ENCODE data around the gene ADGRB3. TPM values are rescaled to one million over a fixed set of nuclear protein-coding genes. Genes with fewer than 3 reads are reported as not detected.

ADGRB3 gene
- total RNA-seq, 1 donor from 2014 or later: 1.5 TPM

GRCh38 chr6:68639211-68639610, 4.1 kb downstream of the ADGRB3 start:
- Histone ChIP-seq H3K4me3 (peak overlapping the region; percentile 47), H3K36me3 (no peaks in the 10 kb centered on the region), H3K4me1 (peaks cover 15% of the 10 kb centered on the region), H2AFZ (replicated peaks) (peak overlapping the region; percentile 60), H3K4me2 (peak overlapping the region; percentile 75), H4K20me1 (ENCODE audit: low read depth) (no peaks in the 10 kb centered on the region), H3K27me3 (peaks cover 70% of the 10 kb centered on the region), H3K9ac (no peak overlapping the region), H3F3A (ENCODE audit: low read depth) (peaks cover 11% of the 10 kb centered on the region), H3K27ac (no peak overlapping the region), H3K9me3 (ENCODE audit: low read depth) (no peaks in the 10 kb centered on the region), H3K79me2 (ENCODE audit: low read depth) (no peaks in the 10 kb centered on the region)
- peaks cover 2% of the 10 kb centered on the region for H3K36me3 Mint-ChIP-seq
- no peak overlapping the region for H3K27ac Mint-ChIP-seq
- DNase-seq (ENCODE audit: low spot score): peak; percentile 27
- H3K9me3 Mint-ChIP-seq: no peaks in the 10 kb centered on the region
- H3K4me3 Mint-ChIP-seq: no peak overlapping the region
- H3K27me3 Mint-ChIP-seq (ENCODE audit: insufficient read depth, low read depth): peaks cover 8% of the 10 kb centered on the region
- no peak for TF ChIP-seq CTCF (IDR thresholded peaks at IDR 0.05)
- TF ChIP-seq EZH2phosphoT487 (IDR thresholded peaks at IDR 0.05): no peak
- no peak for TF ChIP-seq EZH2 (IDR thresholded peaks at IDR 0.05)
- peaks cover 28% of the 10 kb centered on the region for H3K4me1 Mint-ChIP-seq

GRCh38 chr6:68639826-68640490, 4.9 kb downstream of the ADGRB3 start:
- H3K36me3 ChIP-seq: no peaks in the 10 kb centered on the region
- no peak overlapping the region for H3K9ac ChIP-seq
- peak overlapping the region; percentile 60 for H2AFZ ChIP-seq (replicated peaks)
- H3K27ac ChIP-seq: no peak overlapping the region
- Mint-ChIP-seq H3K4me1 (peaks cover 26% of the 10 kb centered on the region), H3K27ac (no peak overlapping the region), H3K9me3 (no peaks in the 10 kb centered on the region), H3K4me3 (no peak overlapping the region), H3K36me3 (peaks cover 2% of the 10 kb centered on the region), H3K27me3 (ENCODE audit: insufficient read depth, low read depth) (peaks cover 4% of the 10 kb centered on the region)
- TF ChIP-seq EZH2phosphoT487 (IDR thresholded peaks at IDR 0.05): no peak
- peak overlapping the region; percentile 75 for H3K4me2 ChIP-seq
- DNase-seq (ENCODE audit: low spot score): no peak
- no peaks in the 10 kb centered on the region for H4K20me1 ChIP-seq (ENCODE audit: low read depth)
- H3K79me2 ChIP-seq (ENCODE audit: low read depth): no peaks in the 10 kb centered on the region
- H3K4me3 ChIP-seq: peak overlapping the region; percentile 47
- peaks cover 14% of the 10 kb centered on the region for H3K4me1 ChIP-seq
- H3F3A ChIP-seq (ENCODE audit: low read depth): peaks cover 4% of the 10 kb centered on the region
- H3K27me3 ChIP-seq: peaks cover 63% of the 10 kb centered on the region
- no peaks in the 10 kb centered on the region for H3K9me3 ChIP-seq (ENCODE audit: low read depth)

- no peaks in the 10 kb centered on the region for H4K20me1 ChIP-seq (ENCODE audit: low read depth)
- TF ChIP-seq EZH2phosphoT487 (IDR thresholded peaks at IDR 0.05) (no peak), CTCF (IDR thresholded peaks at IDR 0.05) (no peak), EZH2 (IDR thresholded peaks at IDR 0.05) (no peak)
- Mint-ChIP-seq H3K9me3 (no peaks in the 10 kb centered on the region), H3K36me3 (peaks cover 2% of the 10 kb centered on the region), H3K27ac (no peak overlapping the region), H3K27me3 (ENCODE audit: insufficient read depth, low read depth) (peaks cover under 1% of the 10 kb centered on the region), H3K4me3 (peak overlapping the region; percentile 4), H3K4me1 (peaks cover 26% of the 10 kb centered on the region)
- H3F3A ChIP-seq (ENCODE audit: low read depth): peaks cover 1% of the 10 kb centered on the region
- H3K4me1 ChIP-seq: peaks cover 14% of the 10 kb centered on the region
- H3K9ac ChIP-seq: no peak overlapping the region
- peaks cover 59% of the 10 kb centered on the region for H3K27me3 ChIP-seq
- peak overlapping the region; percentile 47 for H3K4me3 ChIP-seq
- no peak overlapping the region for H3K27ac ChIP-seq
- H2AFZ ChIP-seq (replicated peaks): peak overlapping the region; percentile 60
- H3K4me2 ChIP-seq: peak overlapping the region; percentile 75
- no peaks in the 10 kb centered on the region for H3K36me3 ChIP-seq
- H3K9me3 ChIP-seq (ENCODE audit: low read depth): no peaks in the 10 kb centered on the region
- DNase-seq (ENCODE audit: low spot score): no peak
- H3K79me2 ChIP-seq (ENCODE audit: low read depth): no peaks in the 10 kb centered on the region
These were observed 5.4 kb downstream of the ADGRB3 start for GRCh38 chr6:68640491-68640835.

GRCh38 chr6:68641172-68641571, 6.1 kb downstream of the ADGRB3 start:
- no peaks in the 10 kb centered on the region for H3K9me3 ChIP-seq (ENCODE audit: low read depth)
- no peaks in the 10 kb centered on the region for H3K79me2 ChIP-seq (ENCODE audit: low read depth)
- peaks cover 52% of the 10 kb centered on the region for H3K27me3 ChIP-seq
- Mint-ChIP-seq H3K36me3 (peaks cover 2% of the 10 kb centered on the region), H3K27me3 (ENCODE audit: insufficient read depth, low read depth) (no peaks in the 10 kb centered on the region), H3K4me3 (no peak overlapping the region), H3K27ac (no peak overlapping the region), H3K4me1 (peaks cover 24% of the 10 kb centered on the region), H3K9me3 (no peaks in the 10 kb centered on the region)
- TF ChIP-seq EZH2phosphoT487 (IDR thresholded peaks at IDR 0.05) (no peak), CTCF (IDR thresholded peaks at IDR 0.05) (no peak), EZH2 (IDR thresholded peaks at IDR 0.05) (no peak)
- H4K20me1 ChIP-seq (ENCODE audit: low read depth): no peaks in the 10 kb centered on the region
- no peaks in the 10 kb centered on the region for H3K36me3 ChIP-seq
- peaks cover 14% of the 10 kb centered on the region for H3K4me1 ChIP-seq
- DNase-seq (ENCODE audit: low spot score): no peak
- no peak overlapping the region for H3K4me3 ChIP-seq
- H3K9ac ChIP-seq: no peak overlapping the region
- H2AFZ ChIP-seq (replicated peaks): no peak overlapping the region
- no peak overlapping the region for H3K27ac ChIP-seq
- no peaks in the 10 kb centered on the region for H3F3A ChIP-seq (ENCODE audit: low read depth)
- H3K4me2 ChIP-seq: peak overlapping the region; percentile 75

All from neural progenitor cell (in vitro differentiated cells).